ENCODE measurements around the gene SNAP23.

SNAP23 gene

DNA sequence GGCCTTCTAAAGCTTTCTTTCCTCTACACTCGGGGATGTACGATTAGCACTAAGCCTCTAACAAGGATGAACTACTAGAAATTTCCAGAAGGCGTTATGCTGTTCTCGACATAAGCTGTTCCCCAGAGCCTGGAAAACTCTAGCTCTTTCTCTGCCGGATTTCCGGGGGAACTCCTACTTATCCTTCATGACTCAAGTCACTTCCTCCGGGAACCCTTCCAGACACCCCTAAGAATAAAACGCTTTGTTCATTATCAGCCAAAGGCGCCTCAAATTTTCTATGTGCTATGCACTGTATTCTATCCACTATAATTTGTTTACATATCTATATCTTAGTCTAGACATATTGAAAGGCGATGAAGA, 455 bp upstream of the SNAP23 start:
- peak in 1 of 3 donors; percentile 2 for DNase-seq (ENCODE audit: low read depth in 2 of 3, low spot score in 1 of 3)

DNA sequence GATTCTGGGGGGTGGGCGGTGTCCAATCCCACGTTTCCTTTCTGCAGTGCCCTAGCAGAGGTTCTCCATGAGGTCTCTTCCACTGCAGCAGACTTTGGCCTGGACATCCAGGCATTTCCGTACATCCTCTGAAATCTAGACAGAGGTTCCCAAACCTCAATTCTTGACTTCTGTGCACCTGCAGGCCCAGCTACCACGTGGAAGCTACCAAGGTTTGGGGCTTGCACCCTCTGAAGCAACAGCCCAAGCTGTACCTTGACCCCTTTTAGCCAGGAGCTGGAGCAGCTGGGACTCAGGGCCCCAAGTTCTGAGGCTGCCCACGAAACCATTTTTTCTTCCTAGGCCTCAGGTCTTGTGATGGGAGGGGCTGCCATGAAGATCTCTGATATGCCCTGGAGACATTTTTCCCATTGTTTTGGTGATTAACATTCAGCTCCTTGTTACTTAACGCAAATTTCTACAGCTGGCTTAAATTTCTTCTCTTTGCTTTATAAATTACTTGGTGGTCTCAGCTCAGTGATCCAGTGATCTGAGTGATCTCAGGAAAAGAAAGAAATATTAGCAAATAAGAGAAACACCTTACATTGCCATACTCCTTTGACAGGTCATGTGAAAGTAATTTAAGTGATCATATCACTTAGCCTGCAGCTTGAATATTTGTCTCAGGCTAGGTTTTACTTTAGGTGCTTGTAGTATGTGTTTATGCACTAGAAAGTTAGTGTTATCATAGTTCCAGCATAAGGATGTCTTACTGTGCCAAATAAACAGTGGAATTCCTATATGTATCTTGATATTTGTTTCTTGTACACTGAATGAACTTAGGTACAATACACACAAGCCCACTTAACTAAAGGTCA, 3.0 kb downstream of the SNAP23 start:
- DNase-seq (ENCODE audit: low read depth in 2 of 3, low spot score in 1 of 3): no peak

DNA sequence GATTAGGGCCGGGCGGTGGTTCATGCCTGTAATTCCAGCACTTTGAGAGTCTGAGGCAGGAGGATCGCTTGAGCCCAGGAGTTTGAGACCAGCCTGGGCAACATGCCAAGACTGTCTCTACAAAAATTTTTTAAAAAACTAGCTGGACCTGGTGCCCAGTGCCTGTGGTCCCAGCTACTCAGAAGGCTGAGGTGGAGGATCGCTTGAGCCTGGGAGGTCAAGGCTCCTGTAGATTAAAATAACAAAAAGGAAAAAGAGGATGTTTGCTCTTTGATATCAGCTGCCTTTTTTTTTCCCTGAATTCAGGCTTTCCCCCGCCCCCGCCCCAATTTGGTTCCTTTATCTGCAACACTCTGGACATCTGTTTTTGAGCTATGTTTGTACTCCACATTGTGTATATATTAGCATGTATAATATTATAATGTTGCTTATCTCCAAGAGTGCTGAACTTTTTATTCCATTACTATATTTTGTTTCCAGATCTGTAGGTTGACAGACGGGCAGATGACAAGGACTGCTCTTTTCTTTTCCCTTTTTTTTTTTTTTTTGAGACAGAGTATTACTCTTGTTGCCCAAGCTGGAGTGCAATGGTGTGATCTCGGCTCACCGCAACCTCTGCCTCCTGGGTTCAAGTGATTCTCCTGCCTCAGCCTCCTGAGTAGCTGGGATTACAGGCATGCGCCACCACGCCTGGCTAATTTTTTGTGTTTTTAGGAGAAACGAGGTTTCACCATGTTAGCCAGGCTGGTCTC, 4.6 kb downstream of the SNAP23 start:
- DNase-seq (ENCODE audit: low read depth in 2 of 3, low spot score in 1 of 3): no peak

DNA sequence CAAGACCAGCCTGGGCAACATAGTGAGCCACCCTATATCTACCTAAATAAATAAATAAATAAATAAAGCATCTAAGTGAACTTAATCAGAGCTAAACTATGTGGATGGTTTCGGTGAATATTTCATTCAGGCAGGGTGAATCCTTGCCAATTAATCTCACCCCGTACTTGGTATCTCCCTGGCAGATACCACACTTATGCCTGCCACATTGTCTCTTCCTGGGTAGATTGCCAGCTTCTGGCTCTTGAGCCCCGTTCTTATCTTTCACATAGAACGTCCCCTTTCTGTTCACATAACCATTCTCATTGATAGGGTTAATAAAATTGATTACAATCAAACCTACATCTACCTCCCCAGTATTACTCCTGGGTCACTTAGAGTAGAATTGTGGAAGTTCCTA, 7.0 kb downstream of the SNAP23 start:
- DNase-seq (ENCODE audit: low read depth in 2 of 3, low spot score in 1 of 3): no peak

DNA sequence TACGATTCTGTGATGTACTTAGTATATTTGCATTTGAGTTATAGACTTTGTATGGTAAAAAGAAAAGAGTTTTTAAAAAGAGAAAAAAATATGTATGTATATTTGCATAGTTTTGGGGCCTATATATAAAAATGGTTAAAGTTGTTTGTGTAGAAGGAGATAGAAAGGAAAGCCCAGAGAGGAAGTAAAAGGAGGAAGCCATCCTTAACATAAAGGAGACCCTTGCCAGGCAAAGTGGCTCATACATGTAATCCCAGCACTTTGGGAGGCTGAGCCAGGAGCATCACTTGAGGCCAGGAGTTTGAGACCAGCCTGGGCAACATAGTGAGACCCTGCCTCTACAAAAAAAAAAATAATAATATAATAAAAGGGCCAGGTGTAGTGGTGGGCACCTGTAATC, 8.4 kb downstream of the SNAP23 start:
- no peak for DNase-seq (ENCODE audit: low read depth in 2 of 3, low spot score in 1 of 3)

DNA sequence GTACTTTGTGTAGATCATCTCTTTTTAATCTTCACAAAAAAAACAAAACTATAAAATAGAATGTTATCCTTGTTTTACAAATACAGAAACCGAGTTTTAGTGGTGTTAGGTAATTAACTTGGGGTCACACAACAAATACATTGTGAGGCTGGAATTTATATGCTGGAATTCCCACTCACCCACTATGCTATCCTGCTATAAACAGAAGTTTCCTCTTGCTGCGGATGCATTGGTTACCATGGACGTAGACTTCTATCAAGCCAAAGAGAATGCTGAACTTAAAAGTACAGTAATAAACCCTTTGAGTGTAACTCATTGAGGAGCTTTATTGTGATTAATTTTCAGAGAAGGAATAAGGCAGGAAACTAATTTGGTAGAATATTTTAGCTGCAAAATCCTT, 9.2 kb downstream of the SNAP23 start:
- DNase-seq (ENCODE audit: low read depth in 2 of 3, low spot score in 1 of 3): no peak

DNA sequence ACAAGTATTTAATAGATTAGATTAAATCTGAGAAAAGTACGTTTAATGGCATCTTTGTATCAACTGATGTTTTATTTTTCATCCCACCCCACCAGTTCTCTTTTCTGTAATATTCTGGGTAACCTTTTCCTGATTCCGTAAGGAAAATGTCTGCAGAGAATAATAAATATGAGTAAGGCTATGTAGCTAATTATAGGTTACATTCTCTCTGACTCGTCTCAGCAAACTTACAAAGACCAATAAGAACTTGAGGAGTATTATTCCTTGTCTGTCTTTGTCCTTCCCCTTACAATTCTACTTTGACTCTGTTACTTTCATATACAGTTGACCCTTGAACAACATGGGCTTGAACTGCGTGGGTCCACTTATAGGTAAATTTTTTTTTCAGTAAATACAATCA, 12.1 kb downstream of the SNAP23 start:
- DNase-seq (ENCODE audit: low read depth in 2 of 3, low spot score in 1 of 3): no peak

DNA sequence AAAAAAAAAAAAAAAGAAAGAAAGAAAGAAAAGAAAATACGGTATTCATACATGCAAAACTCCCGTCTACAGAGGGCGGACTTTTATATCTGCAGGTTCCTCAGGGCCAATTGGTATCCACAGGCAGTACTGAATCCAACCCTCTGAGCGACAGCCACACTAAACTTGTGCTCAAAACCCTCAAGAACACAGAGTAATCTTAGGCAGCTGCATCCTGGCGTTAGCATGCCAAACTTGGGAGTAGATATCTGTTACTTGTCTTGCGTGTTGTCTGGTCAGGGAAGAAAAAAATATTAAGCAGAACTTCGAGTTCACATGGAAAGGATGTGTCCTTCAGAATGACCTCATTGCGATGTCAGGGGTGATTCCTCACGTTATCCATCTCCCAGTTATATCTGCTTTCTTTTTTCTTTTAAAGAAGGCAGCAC, 12.8 kb downstream of the SNAP23 start:
- DNase-seq (ENCODE audit: low read depth in 2 of 3, low spot score in 1 of 3): no peak

DNA sequence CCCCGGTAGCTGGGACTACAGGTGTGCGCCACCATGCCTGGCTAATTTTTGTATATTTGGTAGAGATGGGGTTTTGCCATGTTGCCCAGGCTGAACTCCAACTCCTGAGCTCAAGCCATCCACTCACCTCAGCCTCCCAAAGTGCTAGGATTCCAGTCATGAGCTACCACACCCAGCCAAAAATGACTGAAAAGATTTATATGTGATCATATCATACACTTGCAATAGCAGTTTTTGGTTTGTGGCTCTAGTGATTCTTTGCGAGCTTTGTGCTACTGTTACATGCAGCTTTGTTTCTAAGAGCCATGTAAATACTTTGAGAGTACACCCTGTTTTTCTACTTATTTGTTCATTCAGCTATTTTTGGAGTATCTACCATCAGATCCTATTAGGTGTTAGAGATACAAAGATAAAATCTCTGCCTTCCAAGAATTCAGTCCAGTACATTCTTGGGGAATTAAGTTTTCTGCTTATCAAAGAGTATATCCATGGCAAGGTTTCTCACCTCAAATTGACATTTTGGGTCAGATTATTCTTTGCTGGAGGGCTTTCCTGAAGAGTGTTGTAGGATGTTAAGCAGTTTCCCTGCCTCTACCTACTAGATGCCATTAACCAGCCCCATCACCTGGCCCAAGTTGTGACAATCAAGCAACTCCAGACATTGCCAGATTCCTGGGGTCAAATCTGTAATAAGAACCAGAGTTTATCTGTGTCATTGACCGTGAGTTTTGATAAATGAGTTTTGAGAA, 15.0 kb downstream of the SNAP23 start:
- DNase-seq (ENCODE audit: low read depth in 2 of 3, low spot score in 1 of 3): no peak

DNA sequence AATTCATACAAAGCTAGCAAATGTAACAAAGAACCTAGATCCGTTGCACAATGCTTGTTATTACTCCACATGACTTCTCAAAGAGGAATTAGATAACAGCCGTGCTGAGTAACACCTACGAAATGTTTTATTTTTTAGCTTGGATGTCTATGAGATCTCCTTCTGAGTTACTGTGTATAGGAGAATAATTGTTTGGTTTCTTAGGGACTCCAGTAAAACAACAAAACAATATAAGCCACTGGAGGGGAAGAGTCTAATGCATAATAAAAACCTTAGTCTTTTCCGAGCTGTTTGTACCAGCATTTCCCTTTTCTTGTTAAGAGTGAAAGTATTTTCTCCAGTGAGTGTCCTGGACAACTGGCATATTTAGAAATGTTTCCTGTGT, 15.6 kb downstream of the SNAP23 start:
- DNase-seq (ENCODE audit: low read depth in 2 of 3, low spot score in 1 of 3): no peak

DNA sequence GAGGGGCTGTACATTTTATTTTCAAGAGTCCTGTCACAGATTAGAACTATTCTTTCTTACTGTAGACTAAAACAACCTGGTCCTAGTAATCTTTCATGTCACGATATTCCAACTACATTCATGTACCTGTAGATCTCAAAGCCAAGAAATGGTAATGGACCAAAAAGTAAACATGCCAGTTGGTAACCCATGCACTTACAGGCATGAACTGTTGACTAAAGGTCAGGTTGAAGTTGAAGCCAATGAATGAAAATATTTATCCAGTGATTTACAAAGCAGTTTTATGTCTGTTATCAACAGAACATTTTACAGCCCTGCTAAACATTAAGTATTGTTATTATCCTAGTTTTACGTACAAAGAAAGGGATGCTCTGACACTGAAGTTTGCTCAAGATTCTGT, 27.9 kb downstream of the SNAP23 start:
- no peak for DNase-seq (ENCODE audit: low read depth in 2 of 3, low spot score in 1 of 3)

DNA sequence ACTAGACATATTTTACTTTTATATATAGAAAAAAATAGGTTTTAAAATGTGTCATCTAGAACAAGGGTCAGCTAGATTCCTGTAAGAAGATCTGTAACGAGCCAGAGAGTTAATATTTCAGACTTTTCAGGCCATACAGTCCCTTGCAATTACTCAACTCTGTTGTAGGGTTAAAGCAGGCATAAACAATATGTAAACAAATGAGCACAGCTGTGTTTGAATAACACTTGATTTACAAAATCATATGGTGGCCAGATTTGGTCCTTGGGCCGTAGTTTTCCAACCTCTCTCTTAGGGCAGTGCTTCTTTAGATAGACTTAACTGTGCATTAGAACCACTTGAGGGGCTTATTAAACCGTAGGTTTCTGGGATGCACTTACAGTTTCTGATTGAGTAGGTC, 33.5 kb downstream of the SNAP23 start:
- no peak for DNase-seq (ENCODE audit: low read depth in 2 of 3, low spot score in 1 of 3)

DNA sequence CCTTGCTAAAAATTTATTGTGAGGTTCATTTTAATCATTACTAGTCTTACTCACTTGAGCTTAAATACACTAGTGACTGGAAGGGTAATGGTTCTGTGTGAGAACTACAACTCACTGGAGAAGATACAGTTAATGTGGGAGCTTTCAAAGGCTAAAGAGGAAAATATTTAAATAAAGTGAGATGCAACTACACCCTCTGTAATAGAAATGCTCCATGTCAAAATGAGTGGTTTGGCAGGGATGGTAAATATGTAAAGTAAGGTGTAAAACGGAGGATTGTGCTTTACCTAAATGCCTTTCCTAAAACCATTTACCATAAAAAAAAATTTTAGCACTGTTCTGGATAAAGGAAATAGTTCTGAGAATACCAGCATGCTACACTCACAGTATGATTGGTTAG, 37.8 kb downstream of the SNAP23 start:
- no peak for DNase-seq (ENCODE audit: low read depth in 2 of 3, low spot score in 1 of 3)

DNA sequence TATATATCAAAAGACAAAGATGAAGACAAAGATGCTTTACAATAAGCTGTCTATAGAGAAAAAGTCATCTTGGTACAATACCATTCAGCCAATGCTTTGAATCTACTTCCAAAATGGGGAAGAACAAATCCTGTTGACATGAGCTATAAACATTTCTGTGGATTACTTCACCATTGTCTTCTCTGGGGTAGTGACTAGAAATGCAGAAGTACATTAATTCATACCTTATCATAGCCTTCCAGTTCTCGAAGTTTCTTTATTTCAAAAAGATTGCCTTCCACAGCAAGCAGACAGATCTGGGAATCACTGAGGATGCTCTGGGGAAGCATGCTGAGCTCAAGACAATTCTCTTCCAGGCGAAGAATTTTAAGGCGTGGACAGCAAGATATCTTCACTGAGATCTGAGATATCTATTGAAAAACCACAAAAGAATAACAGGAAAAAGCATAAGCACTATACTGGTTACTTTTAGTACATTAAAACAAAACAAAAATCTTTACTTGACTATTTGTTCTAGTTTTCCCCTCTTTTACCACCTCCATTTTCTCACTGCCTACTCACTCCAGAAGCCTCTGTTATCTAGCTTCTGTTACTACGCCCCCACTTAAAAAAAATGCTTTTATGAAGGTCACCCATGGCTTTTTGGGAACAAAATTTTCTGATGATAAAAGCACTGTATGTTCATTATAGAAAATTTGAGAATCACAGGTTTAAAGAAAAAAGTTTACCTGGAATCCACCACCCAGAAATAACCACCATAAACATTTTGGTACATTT, 49.6 kb downstream of the SNAP23 start:
- no peak for DNase-seq (ENCODE audit: low read depth in 2 of 3, low spot score in 1 of 3)

DNA sequence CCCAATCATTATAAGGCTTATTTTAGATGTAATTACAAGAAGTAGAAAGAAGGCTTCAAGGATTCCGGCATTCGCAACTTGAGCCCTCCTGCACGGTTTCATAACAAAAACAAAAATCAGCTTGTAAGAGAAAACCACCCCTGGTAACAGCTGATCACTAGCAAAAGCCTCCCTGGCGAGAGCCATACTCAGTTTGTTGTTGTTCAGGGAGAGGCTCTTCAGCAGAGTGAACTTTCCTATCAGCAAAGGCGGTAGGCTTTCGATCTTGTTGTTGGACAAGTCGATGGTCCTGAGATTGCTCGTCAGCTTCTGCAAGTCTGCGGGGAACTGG, 52.4 kb downstream of the SNAP23 start:
- no peak for DNase-seq (ENCODE audit: low read depth in 2 of 3, low spot score in 1 of 3)

DNA sequence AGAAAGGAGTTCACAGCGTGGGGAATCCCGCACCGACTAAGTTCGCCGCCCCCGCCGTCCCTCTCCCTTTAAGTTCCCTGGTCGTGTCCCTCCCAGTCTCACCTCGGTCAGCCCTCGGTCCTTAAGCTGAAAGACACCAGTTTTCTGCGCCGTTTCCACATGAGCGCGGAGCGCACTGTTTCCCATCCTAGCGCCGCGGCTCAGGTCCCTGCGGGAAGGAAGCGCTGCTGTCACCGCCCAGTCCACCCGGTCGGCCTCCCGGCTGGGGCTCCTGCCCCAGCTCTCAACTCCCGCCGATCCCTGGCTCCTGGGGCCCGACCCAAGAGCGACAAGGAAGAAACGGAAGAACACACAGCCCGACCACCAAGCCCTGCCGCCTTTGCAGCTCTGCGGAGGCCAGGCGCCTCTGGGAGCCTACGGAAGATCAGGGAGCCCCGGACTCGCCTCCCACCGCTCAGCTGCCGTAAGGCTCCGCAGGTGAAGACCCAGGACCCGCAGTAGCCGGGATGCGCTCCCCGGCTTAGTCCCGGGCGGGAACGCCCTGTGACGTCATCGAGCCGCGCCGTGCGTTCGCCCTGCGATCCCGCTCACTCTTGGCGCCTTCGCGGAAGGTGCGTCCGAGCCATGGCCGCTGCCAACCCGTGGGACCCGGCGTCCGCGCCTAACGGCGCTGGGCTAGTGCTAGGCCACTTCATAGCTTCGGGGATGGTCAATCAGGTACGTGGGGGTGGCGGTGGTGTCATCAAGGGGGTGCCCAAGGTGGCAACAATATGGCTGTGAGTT, 53.0 kb downstream of the SNAP23 start, which contains the start of the genes HAUS2 and LRRC57:
HAUS2 (plus strand) TSS at position 590 of the 783 bp plus-strand sequence; CDS start at position 625, 35 bp downstream.
LRRC57 (minus strand) TSS at position 545 of the 783 bp plus-strand sequence; CDS start at position 186, 359 bp downstream.
- DNase-seq (ENCODE audit: low read depth in 2 of 3, low spot score in 1 of 3): peak; percentile 75 to 88 (median 84)

DNA sequence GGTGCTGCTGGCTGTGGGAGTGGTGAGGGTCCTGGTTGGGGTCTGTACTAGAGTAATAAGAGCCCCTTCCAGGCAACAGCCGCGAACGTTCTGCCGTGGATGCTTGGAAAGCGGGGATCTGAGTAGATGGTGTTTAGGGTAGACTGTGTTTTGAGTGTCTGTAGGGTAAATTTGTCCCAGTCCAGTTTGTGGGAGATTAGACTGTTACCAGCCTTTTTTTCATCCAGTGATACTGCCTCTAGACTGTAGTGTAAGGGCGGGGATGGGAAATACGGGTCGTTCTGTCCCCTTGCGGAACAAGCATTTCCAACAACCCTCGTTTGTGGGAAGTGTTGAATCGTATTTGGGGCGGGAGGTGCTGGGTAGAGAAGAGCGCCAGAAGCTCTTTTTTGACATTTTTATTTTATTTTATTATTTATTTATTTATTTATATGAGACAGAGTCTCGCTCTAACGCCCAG, 53.6 kb downstream of the SNAP23 start:
- no peak for DNase-seq (ENCODE audit: low read depth in 2 of 3, low spot score in 1 of 3)

DNA sequence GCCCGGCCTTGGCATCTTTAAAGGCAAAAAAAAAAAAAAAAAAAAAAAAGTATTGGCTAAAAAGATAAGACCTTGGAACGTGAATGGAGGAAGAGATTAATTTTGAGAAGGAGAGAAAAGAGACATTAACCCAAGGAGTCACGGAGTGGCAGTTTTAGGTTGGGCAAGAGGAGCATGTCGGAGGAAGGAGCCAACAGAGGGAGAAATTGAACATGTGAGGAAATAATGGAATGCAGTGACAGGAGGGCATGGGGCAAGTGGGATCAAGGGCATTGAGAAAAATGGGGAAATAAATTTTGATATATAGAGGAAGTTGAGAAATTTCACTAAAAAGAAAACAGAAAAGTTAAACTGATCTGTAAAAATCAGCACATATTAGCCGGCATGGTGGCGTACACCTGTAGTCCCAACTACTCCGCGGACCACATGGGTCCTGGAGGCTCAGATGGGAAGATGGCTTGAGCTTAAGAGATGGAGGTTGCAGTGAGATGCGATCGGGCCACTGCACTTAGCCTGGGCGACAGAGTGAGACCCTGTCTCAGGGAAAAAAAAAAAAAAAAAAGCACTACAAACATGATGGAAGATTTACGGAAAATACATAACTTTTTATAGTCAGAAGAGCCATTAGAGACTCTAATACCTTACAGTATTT, 54.4 kb downstream of the SNAP23 start:
- DNase-seq (ENCODE audit: low read depth in 2 of 3, low spot score in 1 of 3): no peak

DNA sequence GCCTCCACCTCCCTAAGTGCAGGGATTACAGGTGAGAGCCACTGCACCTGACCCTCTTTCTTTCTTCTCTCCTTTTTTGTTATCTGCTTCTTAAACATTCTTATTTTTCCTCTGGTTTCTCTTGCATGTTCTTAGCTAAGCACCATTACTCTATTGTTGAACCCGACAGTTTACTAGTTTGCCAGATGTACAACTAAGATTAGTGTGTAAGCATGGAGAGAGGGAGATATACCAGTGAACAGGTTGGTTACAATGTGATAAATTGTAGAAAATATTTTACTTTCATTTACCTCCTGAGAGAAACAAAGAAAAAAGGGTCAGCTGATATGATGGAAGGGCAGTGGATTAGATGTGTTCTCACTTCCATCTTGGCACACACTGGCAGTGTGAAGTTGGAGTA, 58.1 kb downstream of the SNAP23 start:
- DNase-seq (ENCODE audit: low read depth in 2 of 3, low spot score in 1 of 3): no peak

All from stimulated activated CD4-positive, alpha-beta T cell treated with anti-CD3 and anti-CD28 coated beads, Interleukin-12 subunit alpha, Interleukin-12 subunit beta, amount 100 ng/mL, for 48 hours (primary cell).